Umbilical cord (tissue), 2 donors: ENCODE data around the gene FILIP1. TPM values are rescaled to one million over a fixed set of nuclear protein-coding genes. Genes with fewer than 3 reads are reported as not detected.
"Not testable (repeated sequence)": the region's sequence is repeated elsewhere in the genome, so short reads cannot be mapped to it uniquely, and the experiment has no call there.

Source experiments
- DNase-seq: peaks from one replicate; pipeline ENCODE4 v3.0.0-alpha.2; 2015; ENCODE audit warnings: low spot score
- total RNA-seq: library from RNA; depleted of rRNA; stranded (reverse); fragments of >200 nt; gene quantifications from one replicate; pipeline ENCODE4 v1.2.3, GENCODE V29; 2014; ENCODE audit warnings: low replicate concordance; ENCODE audit not compliant: insufficient read depth

The FILIP1 gene
- total RNA-seq, 1 donor from 2014 or later, result 79.2 TPM

GRCh38 chr6:75419980-75420379, 73.6 kb downstream of the FILIP1 start:
- no peak for DNase-seq

- no peak for DNase-seq
Measured at GRCh38 chr6:75419416-75419815, 74.2 kb downstream of the FILIP1 start.

GRCh38 chr6:75418233-75418632, 75.4 kb downstream of the FILIP1 start:
- no peak for DNase-seq

GRCh38 chr6:75416443-75416842, 77.2 kb downstream of the FILIP1 start:
- DNase-seq, result no peak

- DNase-seq, result no peak
Measured at GRCh38 chr6:75415804-75416203, 77.8 kb downstream of the FILIP1 start.

- no peak for DNase-seq
Measured at GRCh38 chr6:75414445-75415021, 79.1 kb downstream of the FILIP1 start.

GRCh38 chr6:75412969-75413662, 80.5 kb downstream of the FILIP1 start:
- DNase-seq, result peak; percentile 35

GRCh38 chr6:75410564-75410963, 83.0 kb downstream of the FILIP1 start:
- DNase-seq, result not testable (repeated sequence)

GRCh38 chr6:75409928-75410327, 83.7 kb downstream of the FILIP1 start:
- DNase-seq, result no peak

GRCh38 chr6:75409286-75409685, 84.3 kb downstream of the FILIP1 start:
- peak; percentile 72 for DNase-seq

- peak; percentile 94 for DNase-seq
Measured at GRCh38 chr6:75403563-75404080, 90.0 kb downstream of the FILIP1 start.

- DNase-seq, result no peak
Measured at GRCh38 chr6:75402296-75402695, 91.3 kb downstream of the FILIP1 start.

- DNase-seq, result peak; percentile 45
Measured at GRCh38 chr6:75397656-75398465, 95.7 kb downstream of the FILIP1 start.

GRCh38 chr6:75397171-75397570, 96.4 kb downstream of the FILIP1 start:
- no peak for DNase-seq

GRCh38 chr6:75396005-75396800, 97.4 kb downstream of the FILIP1 start:
- no peak for DNase-seq

- DNase-seq, result no peak
Measured at GRCh38 chr6:75393806-75394205, 99.8 kb downstream of the FILIP1 start.

- no peak for DNase-seq
Measured at GRCh38 chr6:75391276-75391675, 102.3 kb downstream of the FILIP1 start.

GRCh38 chr6:75386050-75386770, 107.4 kb downstream of the FILIP1 start:
- DNase-seq, result no peak

- DNase-seq, result no peak
Measured at GRCh38 chr6:75384116-75384515, 109.5 kb downstream of the FILIP1 start.

- DNase-seq, result no peak
Measured at GRCh38 chr6:75382634-75382900, 111.0 kb downstream of the FILIP1 start.
